Stimulated activated CD4-positive, alpha-beta T cell treated with anti-CD3 and anti-CD28 coated beads, Interleukin-12 subunit alpha, Interleukin-12 subunit beta, amount 100 ng/mL, for 48 hours (primary cell): ENCODE results near the gene STXBP1.

ENCODE experiments used
- DNase-seq, 3 donors: peaks; one replicate each; pipeline ENCODE4 v3.0.0-alpha.2; 2020; ENCODE audit warnings: low read depth in 2 of 3, low spot score in 1 of 3

STXBP1 gene

GRCh38 chr9:127689329-127690000, 77.4 kb downstream of the STXBP1 start:
- DNase-seq = no peak

DNA sequence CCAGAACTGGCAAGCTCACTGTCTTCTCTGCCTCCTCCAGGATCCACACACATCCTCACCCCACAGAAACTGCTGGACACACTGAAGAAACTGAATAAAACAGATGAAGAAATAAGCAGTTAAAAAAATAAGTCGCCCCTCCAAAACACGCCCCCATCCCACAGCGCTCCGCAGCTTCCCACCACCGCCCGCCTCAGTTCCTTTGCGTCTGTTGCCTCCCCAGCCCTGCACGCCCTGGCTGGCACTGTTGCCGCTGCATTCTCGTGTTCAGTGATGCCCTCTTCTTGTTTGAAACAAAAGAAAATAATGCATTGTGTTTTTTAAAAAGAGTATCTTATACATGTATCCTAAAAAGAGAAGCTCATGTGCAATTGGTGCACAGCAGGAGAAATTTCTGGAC, 78.7 kb downstream of the STXBP1 start:
- no peak for DNase-seq

DNA sequence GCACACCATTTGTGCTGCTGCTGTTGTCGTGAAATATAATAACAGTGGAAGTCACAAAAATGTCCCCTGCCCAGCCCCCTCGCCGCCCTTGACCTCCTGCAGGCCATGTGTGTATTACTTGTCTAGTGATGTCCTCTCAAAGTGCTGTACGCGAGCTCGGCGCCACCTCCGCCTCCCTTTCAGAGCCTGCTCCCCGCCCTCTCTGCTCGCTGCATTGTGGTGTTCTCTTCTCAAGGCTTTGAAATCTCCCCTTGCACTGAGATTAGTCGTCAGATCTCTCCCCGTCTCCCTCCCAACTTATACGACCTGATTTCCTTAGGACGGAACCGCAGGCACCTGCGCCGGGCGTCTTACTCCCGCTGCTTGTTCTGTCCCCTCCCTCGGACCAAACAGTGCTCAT, 80.0 kb downstream of the STXBP1 start:
- DNase-seq = no peak

GRCh38 chr9:127693143-127693542, 81.1 kb downstream of the STXBP1 start:
- DNase-seq = no peak

DNA sequence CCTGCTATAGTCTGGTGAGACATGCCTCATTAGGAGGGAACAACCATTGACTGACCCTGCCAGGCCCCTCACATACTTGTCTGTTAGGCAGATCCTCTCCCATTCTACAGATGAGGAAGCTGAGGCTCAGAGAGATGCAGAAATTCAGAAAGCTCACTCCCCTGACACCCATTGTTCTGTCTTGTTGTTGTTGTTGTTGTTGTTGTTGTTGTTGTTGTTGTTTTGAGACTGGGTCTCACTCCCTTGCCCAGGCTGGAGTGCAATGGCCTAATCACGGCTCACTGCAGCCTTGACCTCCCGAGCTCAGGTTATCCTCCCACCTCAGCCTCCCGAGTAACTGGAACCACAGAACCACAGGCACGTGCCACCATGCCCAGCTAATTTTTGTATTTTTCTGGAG, 81.6 kb downstream of the STXBP1 start:
- no peak for DNase-seq

DNA sequence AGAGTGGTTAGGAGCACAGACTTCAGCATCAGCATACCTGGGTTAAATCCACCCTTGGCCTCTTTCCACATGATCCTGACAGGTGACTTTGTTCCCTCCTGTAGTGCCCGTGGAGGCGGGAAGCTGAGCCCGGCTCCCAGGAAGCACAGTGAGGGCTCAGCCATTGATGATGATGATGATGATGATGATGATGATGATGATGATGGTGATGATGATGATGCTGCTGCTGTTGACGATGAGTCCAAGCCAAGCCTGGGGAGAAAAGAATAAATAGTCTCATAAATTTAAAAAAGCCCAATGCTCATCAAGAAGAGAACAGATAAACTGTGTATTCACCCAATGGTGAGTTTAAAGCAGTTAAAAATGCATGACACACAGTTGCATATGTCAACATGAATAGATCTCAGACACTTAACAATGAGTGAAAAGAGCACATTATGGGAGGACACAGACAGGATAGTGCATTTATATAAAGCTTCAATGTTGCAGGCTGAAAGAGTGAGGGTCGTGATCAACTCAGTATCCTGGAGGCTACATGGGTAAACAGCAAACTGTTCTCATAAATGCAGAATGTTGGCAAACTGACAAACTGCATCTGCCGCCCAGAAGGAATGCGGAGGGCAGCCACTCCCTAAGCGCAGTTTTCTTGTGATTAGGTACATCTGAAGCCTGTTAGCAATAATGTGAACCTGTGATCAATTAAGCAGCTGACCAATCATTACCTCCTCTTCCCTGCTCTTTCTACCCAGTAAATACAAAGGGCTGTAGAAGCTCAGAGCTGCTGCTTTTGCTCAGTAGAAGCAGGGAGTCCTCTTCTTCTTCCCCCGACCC, 83.0 kb downstream of the STXBP1 start:
- DNase-seq = no peak

- no peak for DNase-seq
Measured at GRCh38 chr9:127697575-127697974, 85.5 kb downstream of the STXBP1 start.

DNA sequence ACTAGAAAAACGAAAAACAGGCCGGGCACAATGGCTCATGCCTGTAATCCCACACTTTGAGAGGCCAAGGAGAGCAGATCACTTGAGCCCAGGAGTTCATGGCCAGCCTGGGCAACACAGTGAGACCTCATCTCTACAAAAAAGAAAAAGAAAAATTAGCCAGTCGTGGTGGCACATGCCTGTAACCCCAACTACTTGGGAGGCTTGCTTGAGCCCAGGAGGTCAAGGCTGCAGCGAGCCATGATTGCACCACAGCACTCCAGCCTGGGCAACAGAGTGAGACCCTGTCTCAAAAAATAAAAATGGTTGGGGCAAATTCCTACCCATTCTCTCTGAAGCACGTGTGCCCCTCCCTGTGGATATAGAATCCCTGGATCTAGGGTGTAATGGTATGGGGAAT, 86.3 kb downstream of the STXBP1 start:
- no peak for DNase-seq

DNA sequence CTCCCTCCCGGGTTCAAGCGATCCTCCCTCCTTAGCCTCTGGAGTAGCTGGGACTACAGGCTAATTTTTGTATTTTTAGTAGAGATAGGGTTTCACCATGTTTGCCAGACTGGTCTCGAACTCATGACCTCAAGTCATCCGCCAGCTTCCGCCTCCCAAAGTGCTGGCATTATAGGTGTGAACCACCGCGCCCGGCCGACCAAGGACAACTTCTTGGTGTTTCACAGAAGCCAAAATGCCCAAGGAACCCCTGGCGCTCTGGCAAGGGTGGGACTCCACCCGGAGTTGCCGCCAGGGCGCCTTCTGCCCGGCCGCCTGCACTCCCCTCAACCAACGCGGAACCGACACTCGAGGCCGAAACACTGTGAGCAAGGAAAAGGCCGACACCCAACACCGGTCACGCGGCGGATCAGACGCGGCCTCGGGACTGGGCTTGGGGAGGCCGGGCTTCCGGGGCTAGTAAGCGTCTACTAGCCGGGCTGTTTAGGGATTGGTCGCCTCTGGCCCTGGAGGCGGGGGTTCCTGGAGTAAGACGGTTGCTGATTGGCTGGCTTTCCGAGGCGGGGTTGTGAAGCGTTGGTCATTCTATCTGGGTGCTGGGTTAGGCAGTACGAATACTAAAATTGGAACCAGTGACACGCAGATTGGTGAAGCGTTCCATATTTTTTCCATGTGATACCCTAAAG, 87.1 kb downstream of the STXBP1 start:
- peak; percentile 82 to 87 (median 84) for DNase-seq

DNA sequence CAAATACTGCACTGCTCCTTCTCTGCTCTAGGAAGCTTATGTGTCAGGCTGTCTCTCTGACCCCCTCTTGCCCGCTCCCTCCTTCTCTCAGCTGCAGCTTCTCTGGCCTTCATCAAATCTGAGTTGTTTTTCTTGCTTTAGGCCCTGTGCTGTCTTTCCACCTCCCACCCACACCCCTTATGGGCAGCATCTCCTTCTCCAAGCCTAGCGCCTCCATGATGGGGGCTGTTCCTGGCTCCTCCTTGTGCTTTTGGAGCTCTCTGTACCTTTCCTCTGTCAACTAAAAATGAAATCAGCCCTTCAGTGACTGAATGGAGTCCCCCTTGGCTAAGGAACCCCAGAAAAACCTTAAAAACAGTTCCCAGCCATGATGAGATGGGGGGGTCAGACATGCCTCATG, 88.1 kb downstream of the STXBP1 start:
- no peak for DNase-seq

- DNase-seq = no peak
Measured at GRCh38 chr9:127700594-127701255, 88.6 kb downstream of the STXBP1 start.

DNA sequence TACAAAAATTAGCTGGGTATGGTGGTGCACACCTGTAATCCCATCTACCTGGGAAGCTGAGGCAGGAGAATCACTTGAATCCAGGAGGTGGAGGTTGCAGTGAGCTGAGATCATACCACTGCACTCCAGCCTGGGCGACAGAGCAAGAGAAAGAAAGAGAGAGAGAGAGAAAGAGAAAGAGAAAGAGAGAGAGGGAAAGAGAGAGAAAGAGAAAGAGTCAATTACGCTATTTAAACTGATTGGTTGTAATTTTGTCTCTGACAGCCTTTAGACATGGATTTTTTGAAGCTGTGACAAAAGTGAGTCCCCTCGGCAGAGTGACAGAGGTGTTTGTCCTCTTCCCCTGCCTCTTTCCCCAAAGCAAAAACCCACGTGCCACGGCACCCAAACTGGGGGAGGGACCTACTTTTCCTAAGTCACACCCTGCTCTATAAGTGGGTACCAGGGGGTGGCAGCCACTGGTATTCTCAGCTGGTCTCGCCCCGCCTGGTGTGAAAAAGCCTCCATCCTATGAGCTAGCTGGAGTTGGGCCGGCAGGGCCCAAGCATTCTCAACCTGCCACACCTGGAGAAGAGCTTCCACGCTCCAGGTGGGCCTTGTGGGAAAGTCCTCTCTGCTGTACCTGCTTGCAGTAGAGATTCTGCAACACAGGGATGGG, 91.3 kb downstream of the STXBP1 start:
- DNase-seq = no peak

- no peak for DNase-seq
Measured at GRCh38 chr9:127705577-127706379, 93.7 kb downstream of the STXBP1 start.

- no peak for DNase-seq
Measured at GRCh38 chr9:127706836-127707241, 94.8 kb downstream of the STXBP1 start, which contains the start of gene CFAP157. CFAP157 (plus strand) TSS chr9:127706988; CDS start chr9:127707032, 44 bp downstream.

- DNase-seq = peak in 1 of 3 donors; percentile 15
Measured at GRCh38 chr9:127707766-127708165, 95.7 kb downstream of the STXBP1 start.

- DNase-seq = no peak
Measured at GRCh38 chr9:127708952-127709587, 97.0 kb downstream of the STXBP1 start.

DNA sequence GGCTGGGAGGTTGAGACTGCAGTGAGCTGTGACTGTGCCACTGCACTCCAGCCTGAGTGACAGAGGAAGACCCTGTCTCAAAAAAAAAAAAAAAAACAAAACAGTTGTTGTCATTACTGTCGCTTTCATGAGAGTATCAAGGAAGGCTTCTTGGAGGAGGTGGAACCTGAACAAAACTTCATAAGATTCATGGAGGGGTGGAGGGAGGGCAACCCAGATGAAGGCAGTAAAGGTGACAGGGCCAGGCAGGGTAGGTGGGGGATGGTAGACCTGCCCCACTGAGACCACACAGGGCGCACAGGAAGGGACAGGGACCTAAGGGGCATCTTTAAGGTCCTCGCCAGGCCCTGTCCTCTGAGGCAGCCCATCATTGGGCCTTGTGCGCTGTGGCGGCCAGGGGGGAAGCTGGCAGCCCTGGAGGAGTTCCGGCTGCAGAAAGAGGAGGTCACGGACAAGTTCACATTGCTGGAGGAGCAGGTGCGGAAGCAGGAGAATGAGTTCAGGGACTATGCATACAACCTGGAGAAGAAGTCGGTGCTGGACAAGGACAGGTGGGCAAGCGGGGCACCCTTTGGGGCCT, 98.2 kb downstream of the STXBP1 start:
- no peak for DNase-seq

- DNase-seq = no peak
Measured at GRCh38 chr9:127711226-127711701, 99.2 kb downstream of the STXBP1 start.

DNA sequence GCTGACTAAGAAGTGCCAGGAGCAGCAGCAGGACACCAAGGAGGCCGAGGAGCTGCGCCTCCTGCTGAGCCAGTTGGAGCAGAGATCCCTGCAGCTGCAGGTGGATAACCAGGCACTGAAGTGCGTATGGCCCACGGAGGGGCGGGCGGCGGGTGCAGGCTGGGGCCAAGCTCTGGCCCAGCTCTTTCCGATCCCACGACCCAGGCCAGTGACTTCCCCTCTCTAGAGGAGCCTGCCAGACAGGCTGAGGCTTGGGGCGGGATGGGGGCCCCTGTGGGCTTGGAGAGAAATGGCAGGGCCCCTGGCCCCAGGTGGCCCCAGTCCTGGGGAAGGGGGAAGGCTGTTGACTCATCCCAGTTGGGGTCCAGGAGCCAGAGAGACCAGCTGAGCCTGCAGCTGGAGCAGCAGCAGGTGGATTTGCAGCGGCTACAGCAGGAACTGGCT, 99.8 kb downstream of the STXBP1 start:
- no peak for DNase-seq
